CD4-positive, alpha-beta memory T cell (primary cell): ENCODE results near the gene HOXB7. TPM values are rescaled to one million over a fixed set of nuclear protein-coding genes. Genes with fewer than 3 reads are reported as not detected.

Source experiments
- CTCF ChIA-PET: fragments of 350-600 bp; sonication (Branson Sonifier 250); formaldehyde crosslinking; loops from one replicate; lab custom pipeline; 2021; ENCODE audit warnings: inconsistent platforms; ENCODE audit not compliant: partially characterized antibody; lab: Charles Lee
- POLR2A ChIA-PET: fragments of 350-600 bp; sonication (Branson Sonifier 250); formaldehyde crosslinking; loops from one replicate; lab custom pipeline; 2021; ENCODE audit not compliant: partially characterized antibody; lab: Charles Lee
- DNase-seq, 5 donors: peaks; one replicate each; pipeline versions ENCODE4 v3.0.0 to v3.0.0-alpha.2; 2020 to 2022; ENCODE audit warnings: mixed read lengths in 1 of 5
- H3K27ac ChIP-seq: one replicate; pipeline ENCODE4 v1.7.0; 2013; ENCODE audit warnings: low read depth, low read length
- H3K27me3 ChIP-seq: 2 replicates; pipeline ENCODE4 v1.7.0; 2013; ENCODE audit warnings: mild to moderate bottlenecking, low read length, moderate library complexity; ENCODE audit not compliant: insufficient read depth
- H3K36me3 ChIP-seq: 2 replicates; pipeline ENCODE4 v1.7.0; 2013; ENCODE audit warnings: mild to moderate bottlenecking, low read length, moderate library complexity; ENCODE audit not compliant: insufficient read depth
- H3K4me1 ChIP-seq: 2 replicates; pipeline ENCODE4 v1.7.0; 2013; ENCODE audit warnings: mild to moderate bottlenecking, low read length, moderate library complexity; ENCODE audit not compliant: insufficient read depth
- H3K4me3 ChIP-seq, 2 donors: one replicate each; pipeline ENCODE4 v1.7.0; 2013; ENCODE audit warnings: low read length in 2 of 2, mild to moderate bottlenecking in 1 of 2
- H3K9me3 ChIP-seq, 2 donors: one replicate each; pipeline ENCODE4 v1.7.0; 2013; ENCODE audit warnings: low read length in 2 of 2, control low read depth in 1 of 2; ENCODE audit not compliant: control insufficient read depth in 1 of 2
- H3K27ac Mint-ChIP-seq, 7 donors: one replicate each; pipeline ENCODE4 v1.8.0; 2020 to 2021; ENCODE audit warnings: mixed read lengths in 7 of 7, mild to moderate bottlenecking in 6 of 7, inconsistent platforms in 3 of 7, moderate library complexity in 3 of 7
- H3K27me3 Mint-ChIP-seq, 2 donors: one replicate each; pipeline ENCODE4 v1.8.0; 2020 to 2021; ENCODE audit warnings: mixed read lengths in 2 of 2
- H3K36me3 Mint-ChIP-seq, 2 donors: one replicate each; pipeline ENCODE4 v1.8.0; 2020 to 2021; ENCODE audit warnings: mixed read lengths in 2 of 2, inconsistent platforms in 1 of 2, mild to moderate bottlenecking in 1 of 2
- H3K4me1 Mint-ChIP-seq, 4 donors: one replicate each; pipeline ENCODE4 v1.8.0; 2020 to 2021; ENCODE audit warnings: mixed read lengths in 4 of 4, mild to moderate bottlenecking in 1 of 4
- H3K4me3 Mint-ChIP-seq, 8 donors: one replicate each; pipeline ENCODE4 v1.8.0; 2020 to 2021; ENCODE audit warnings: mixed read lengths in 8 of 8, mild to moderate bottlenecking in 7 of 8, moderate library complexity in 6 of 8, inconsistent platforms in 3 of 8
- H3K9me3 Mint-ChIP-seq, 8 donors: one replicate each; pipeline ENCODE4 v1.8.0; 2020 to 2021; ENCODE audit warnings: mixed read lengths in 8 of 8, mild to moderate bottlenecking in 5 of 8, inconsistent platforms in 3 of 8, moderate library complexity in 1 of 8
- intact Hi-C: fragments of 100-400 bp; cut with micrococcal nuclease; formaldehyde crosslinking; loops from one replicate; pipeline ENCODE4 v1.15.1; 2023
- polyA plus RNA-seq, 2 donors: library from polyadenylated mRNA; unstranded; fragments of 300-500 nt; fragmentation: Illumina TruSeq; gene quantifications; one replicate each; pipeline ENCODE4 v1.2.3, GENCODE V29; 2021
- total RNA-seq, 2 experiments: library from RNA; stranded (reverse); gene quantifications; one replicate each; pipeline ENCODE4 v1.2.3, GENCODE V29; 2021

Gene HOXB7
- total and polyA plus RNA-seq, 4 experiments from 2014 or later, result 0.23 to 1.3 (median 0.25) TPM; not detected in 1

- intact Hi-C loops, result no loop called here
- DNase-seq, result peak in 3 of 5 donors; percentile 45 to 52 (median 52)
- POLR2A ChIA-PET, result no interaction called here
- H3K27ac ChIP-seq, result no peak overlapping the region
- no peaks in the 10 kb centered on the region for H3K9me3 ChIP-seq
- H3K36me3 ChIP-seq, result no peaks in the 10 kb centered on the region
- peaks cover 52% of the 10 kb centered on the region for H3K4me1 ChIP-seq
- CTCF ChIA-PET, result no interaction called here
- H3K4me3 ChIP-seq, result peak overlapping the region; percentile 54 to 57
- peaks cover 53 to 80% of the 10 kb centered on the region in 2 donors for H3K27me3 Mint-ChIP-seq
- peak overlapping the region; percentile 75 to 93 (median 86) for H3K4me3 Mint-ChIP-seq
- H3K9me3 Mint-ChIP-seq, result no peaks in the 10 kb centered on the region
- no peaks in the 10 kb centered on the region for H3K36me3 Mint-ChIP-seq
- H3K4me1 Mint-ChIP-seq, result peaks cover 27 to 58% (median 45%) of the 10 kb centered on the region in 4 donors
- peak overlapping the region in 3 of 7 donors; percentile 13 to 73 (median 31) for H3K27ac Mint-ChIP-seq
- peaks cover 76% of the 10 kb centered on the region for H3K27me3 ChIP-seq
These were observed 13.4 kb downstream of the HOXB7 start for GRCh38 chr17:48597528-48597777.

GRCh38 chr17:48596735-48597527 is 13.9 kb downstream of the HOXB7 start:
- Histone ChIP-seq H3K4me1 (peaks cover 52% of the 10 kb centered on the region), H3K4me3 (peak overlapping the region; percentile 47 to 54), H3K27ac (no peak overlapping the region), H3K36me3 (no peaks in the 10 kb centered on the region), H3K9me3 (no peaks in the 10 kb centered on the region), H3K27me3 (peaks cover 72% of the 10 kb centered on the region)
- POLR2A ChIA-PET, result interaction anchor here (1.3 kb wide), 1 partner anchor 17 kb away, joined by 4 read pairs; no protein-coding TSS in a partner anchor
- H3K4me1 Mint-ChIP-seq, result peaks cover 26 to 58% (median 43%) of the 10 kb centered on the region in 4 donors
- H3K27me3 Mint-ChIP-seq, result peaks cover 55 to 78% of the 10 kb centered on the region in 2 donors
- intact Hi-C loops, result no loop called here
- H3K9me3 Mint-ChIP-seq, result no peaks in the 10 kb centered on the region
- no peak for DNase-seq
- peak overlapping the region in 4 of 7 donors; percentile 13 to 73 (median 28) for H3K27ac Mint-ChIP-seq
- no peaks in the 10 kb centered on the region for H3K36me3 Mint-ChIP-seq
- H3K4me3 Mint-ChIP-seq, result peak overlapping the region; percentile 67 to 93 (median 86)
- CTCF ChIA-PET, result interaction anchor here (0.6 to 1.2 kb wide), 4 partner anchors 17 to 263 kb away, joined by 3 to 4 read pairs (median 3); no protein-coding TSS in a partner anchor

GRCh38 chr17:48596000-48596734 is 14.7 kb downstream of the HOXB7 start:
- peaks cover 65% of the 10 kb centered on the region for H3K27me3 ChIP-seq
- H3K9me3 ChIP-seq, result no peaks in the 10 kb centered on the region
- no peak overlapping the region for H3K27ac ChIP-seq
- Mint-ChIP-seq H3K27ac (peak overlapping the region in 4 of 7 donors; percentile 23 to 73 (median 42)), H3K4me1 (peaks cover 23 to 52% (median 42%) of the 10 kb centered on the region in 4 donors), H3K9me3 (no peaks in the 10 kb centered on the region), H3K36me3 (no peaks in the 10 kb centered on the region), H3K27me3 (peaks cover 55 to 78% of the 10 kb centered on the region in 2 donors), H3K4me3 (peak overlapping the region; percentile 67 to 93 (median 86))
- peak overlapping the region in 1 of 2 donors; percentile 47 for H3K4me3 ChIP-seq
- CTCF ChIA-PET, result interaction anchor here (0.6 to 6.0 kb wide), 7 partner anchors 12 to 288 kb away, joined by 3 to 59 read pairs (median 3); no protein-coding TSS in a partner anchor
- no peaks in the 10 kb centered on the region for H3K36me3 ChIP-seq
- DNase-seq, result peak in 1 of 5 donors; percentile 64
- H3K4me1 ChIP-seq, result peaks cover 46% of the 10 kb centered on the region
- POLR2A ChIA-PET, result interaction anchor here (1.3 kb wide), 1 partner anchor 18 kb away, joined by 4 read pairs; no protein-coding TSS in a partner anchor
- intact Hi-C loops, result no loop called here

GRCh38 chr17:48595278-48595999 is 15.4 kb downstream of the HOXB7 start:
- H3K4me1 Mint-ChIP-seq, result peaks cover 23 to 53% (median 42%) of the 10 kb centered on the region in 4 donors
- peak overlapping the region in 1 of 7 donors; percentile 23 for H3K27ac Mint-ChIP-seq
- DNase-seq, result no peak
- no peaks in the 10 kb centered on the region for H3K36me3 Mint-ChIP-seq
- peaks cover 53 to 77% of the 10 kb centered on the region in 2 donors for H3K27me3 Mint-ChIP-seq
- H3K36me3 ChIP-seq, result no peaks in the 10 kb centered on the region
- ChIA-PET CTCF (interaction anchor here (0.7 to 6.0 kb wide), 10 partner anchors 11 to 515 kb away, joined by 3 to 59 read pairs (median 6); no protein-coding TSS in a partner anchor), POLR2A (interaction anchor here (1.3 kb wide), 1 partner anchor 19 kb away, joined by 4 read pairs; no protein-coding TSS in a partner anchor)
- no peak overlapping the region for H3K27ac ChIP-seq
- H3K9me3 Mint-ChIP-seq, result peaks cover 0 to under 1% (median 0%) of the 10 kb centered on the region in 8 donors
- H3K4me1 ChIP-seq, result peaks cover 46% of the 10 kb centered on the region
- peaks cover 59% of the 10 kb centered on the region for H3K27me3 ChIP-seq
- H3K9me3 ChIP-seq, result no peaks in the 10 kb centered on the region
- peak overlapping the region in 4 of 8 donors; percentile 14 to 41 (median 28) for H3K4me3 Mint-ChIP-seq
- intact Hi-C loops, result no loop called here
- no peak overlapping the region for H3K4me3 ChIP-seq

- H3K27ac Mint-ChIP-seq, result no peak overlapping the region
- H3K9me3 ChIP-seq, result no peaks in the 10 kb centered on the region
- H3K9me3 Mint-ChIP-seq, result peaks cover 0 to 2% (median 0%) of the 10 kb centered on the region in 8 donors
- POLR2A ChIA-PET, result no interaction called here
- no peak for DNase-seq
- peaks cover 49 to 75% of the 10 kb centered on the region in 2 donors for H3K27me3 Mint-ChIP-seq
- no peak overlapping the region for H3K27ac ChIP-seq
- H3K36me3 ChIP-seq, result no peaks in the 10 kb centered on the region
- H3K4me1 ChIP-seq, result peaks cover 46% of the 10 kb centered on the region
- CTCF ChIA-PET, result interaction anchor here (0.7 to 6.0 kb wide), 10 partner anchors 24 to 515 kb away, joined by 3 to 59 read pairs (median 29); no protein-coding TSS in a partner anchor
- H3K36me3 Mint-ChIP-seq, result no peaks in the 10 kb centered on the region
- no peak overlapping the region for H3K4me3 ChIP-seq
- intact Hi-C loops, result loop anchor here (1.0 to 5.0 kb wide), 2 partner anchors 102 to 567 kb away; no protein-coding TSS in a partner anchor
- peaks cover 23 to 56% (median 42%) of the 10 kb centered on the region in 4 donors for H3K4me1 Mint-ChIP-seq
- H3K27me3 ChIP-seq, result peaks cover 53% of the 10 kb centered on the region
- H3K4me3 Mint-ChIP-seq, result peak overlapping the region in 1 of 8 donors; percentile 26
These were observed 16.1 kb downstream of the HOXB7 start for GRCh38 chr17:48594538-48595277.
